ENCODE results near the gene PHF20. TPM values are rescaled to one million over a fixed set of nuclear protein-coding genes. Genes with fewer than 3 reads are reported as not detected.
"Not testable (repeated sequence)": the region's sequence is repeated elsewhere in the genome, so short reads cannot be mapped to it uniquely, and the experiment has no call there.

PHF20 gene
- polyA plus RNA-seq, 1 donor (not counting 4 experiments of a cell fraction or from before 2014, with no cell fraction given): 31.9 TPM

DNA sequence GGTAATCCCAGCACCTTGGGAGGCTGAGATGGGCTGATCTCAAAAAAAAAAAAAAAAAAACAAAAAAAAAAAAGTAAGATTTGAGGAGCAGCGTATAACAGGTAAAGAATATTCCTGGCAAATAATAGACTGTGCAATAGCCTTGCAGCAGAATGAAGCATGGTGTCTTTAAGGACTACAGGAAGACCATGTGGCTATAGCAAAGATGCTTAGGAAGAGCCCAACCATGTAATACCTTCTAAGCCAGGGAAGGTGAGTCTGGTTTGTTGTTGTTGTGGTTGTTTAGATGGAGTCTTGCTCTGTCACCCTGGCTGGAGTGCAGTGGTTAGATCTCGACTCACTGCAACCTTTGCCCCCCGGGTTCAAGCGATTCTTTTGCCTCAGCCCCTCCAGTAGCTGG lies 15.4 kb upstream of the PHF20 start:
- no peak overlapping the region for H3K4me3 ChIP-seq (ENCODE audit: control insufficient read depth in 2 of 3, extremely low read depth in 1 of 3, insufficient read depth in 2 of 3, low read depth in 1 of 3, low read length in 3 of 3)
- H3K4me1 ChIP-seq (ENCODE audit: control insufficient read depth, extremely low read depth, insufficient read depth, low read length): peaks cover 7% of the 10 kb centered on the region
- TF ChIP-seq CTCF (optimal IDR thresholded peaks at IDR 0.05 in 1 of 3, IDR thresholded peaks at IDR 0.05 in 1 of 3, conservative IDR thresholded peaks at IDR 0.05 in 1 of 3; ENCODE audit: extremely low read depth in 1 of 3, insufficient read depth in 2 of 3, low read length in 3 of 3) (no peak), EZH2 (IDR thresholded peaks at IDR 0.05; ENCODE audit: low read length) (no peak)
- no peaks in the 10 kb centered on the region for H3K9me3 ChIP-seq (ENCODE audit: control insufficient read depth, low read depth, low read length)
- dilution Hi-C loops (cut with MboI; ENCODE audit: extremely low pct_ligation_motif_present, low sequenced_read_pairs): no loop called here
- no peak overlapping the region for H3K9ac ChIP-seq (ENCODE audit: control insufficient read depth, extremely low read depth, insufficient read depth, low read length)
- H3K79me2 ChIP-seq (ENCODE audit: control insufficient read depth, insufficient read depth, low read length): no peaks in the 10 kb centered on the region
- no peak overlapping the region for H2AFZ ChIP-seq (ENCODE audit: control insufficient read depth, low read length)
- no peaks in the 10 kb centered on the region for H4K20me1 ChIP-seq (ENCODE audit: control insufficient read depth, extremely low read depth, insufficient read depth, low read length)
- no peaks in the 10 kb centered on the region for H3K9me1 ChIP-seq (ENCODE audit: control insufficient read depth, extremely low read depth, insufficient read depth, low read length)
- H3K27me3 ChIP-seq (ENCODE audit: control insufficient read depth, extremely low read depth, insufficient read depth, low read length): no peaks in the 10 kb centered on the region
- FAIRE-seq (no peak), DNase-seq (ENCODE audit: low read depth, low spot score) (no peak)
- no peak overlapping the region for H3K4me2 ChIP-seq (ENCODE audit: control insufficient read depth, extremely low read depth, insufficient read depth, low read depth, low read length)
- H3K36me3 ChIP-seq (ENCODE audit: control insufficient read depth in 2 of 2, extremely low read depth in 1 of 2, insufficient read depth in 2 of 2, low read length in 2 of 2): no peaks in the 10 kb centered on the region
- no peak overlapping the region for H3K27ac ChIP-seq (ENCODE audit: control insufficient read depth, insufficient read depth, low read length)

GRCh38 chr20:35757098-35757705 lies 14.6 kb upstream of the PHF20 start:
- dilution Hi-C loops (cut with MboI; ENCODE audit: extremely low pct_ligation_motif_present, low sequenced_read_pairs): no loop called here
- H3K9me3 ChIP-seq (ENCODE audit: control insufficient read depth, low read depth, low read length): no peaks in the 10 kb centered on the region
- TF ChIP-seq CTCF (optimal IDR thresholded peaks at IDR 0.05 in 1 of 3, IDR thresholded peaks at IDR 0.05 in 1 of 3, conservative IDR thresholded peaks at IDR 0.05 in 1 of 3; ENCODE audit: extremely low read depth in 1 of 3, insufficient read depth in 2 of 3, low read length in 3 of 3): no peak
- H3K9me1 ChIP-seq (ENCODE audit: control insufficient read depth, extremely low read depth, insufficient read depth, low read length): no peaks in the 10 kb centered on the region
- DNase-seq (ENCODE audit: low read depth, low spot score): no peak
- H3K9ac ChIP-seq (ENCODE audit: control insufficient read depth, extremely low read depth, insufficient read depth, low read length): no peak overlapping the region
- no peaks in the 10 kb centered on the region for H4K20me1 ChIP-seq (ENCODE audit: control insufficient read depth, extremely low read depth, insufficient read depth, low read length)
- FAIRE-seq: no peak
- H3K4me1 ChIP-seq (ENCODE audit: control insufficient read depth, extremely low read depth, insufficient read depth, low read length): peaks cover 9% of the 10 kb centered on the region
- no peaks in the 10 kb centered on the region for H3K36me3 ChIP-seq (ENCODE audit: control insufficient read depth in 2 of 2, extremely low read depth in 1 of 2, insufficient read depth in 2 of 2, low read length in 2 of 2)
- no peaks in the 10 kb centered on the region for H3K79me2 ChIP-seq (ENCODE audit: control insufficient read depth, insufficient read depth, low read length)
- H3K27me3 ChIP-seq (ENCODE audit: control insufficient read depth, extremely low read depth, insufficient read depth, low read length): no peaks in the 10 kb centered on the region
- H2AFZ ChIP-seq (ENCODE audit: control insufficient read depth, low read length): no peak overlapping the region
- H3K27ac ChIP-seq (ENCODE audit: control insufficient read depth, insufficient read depth, low read length): no peak overlapping the region
- H3K4me2 ChIP-seq (ENCODE audit: control insufficient read depth, extremely low read depth, insufficient read depth, low read depth, low read length): no peak overlapping the region
- H3K4me3 ChIP-seq (ENCODE audit: control insufficient read depth in 2 of 3, extremely low read depth in 1 of 3, insufficient read depth in 2 of 3, low read depth in 1 of 3, low read length in 3 of 3): no peak overlapping the region

DNA sequence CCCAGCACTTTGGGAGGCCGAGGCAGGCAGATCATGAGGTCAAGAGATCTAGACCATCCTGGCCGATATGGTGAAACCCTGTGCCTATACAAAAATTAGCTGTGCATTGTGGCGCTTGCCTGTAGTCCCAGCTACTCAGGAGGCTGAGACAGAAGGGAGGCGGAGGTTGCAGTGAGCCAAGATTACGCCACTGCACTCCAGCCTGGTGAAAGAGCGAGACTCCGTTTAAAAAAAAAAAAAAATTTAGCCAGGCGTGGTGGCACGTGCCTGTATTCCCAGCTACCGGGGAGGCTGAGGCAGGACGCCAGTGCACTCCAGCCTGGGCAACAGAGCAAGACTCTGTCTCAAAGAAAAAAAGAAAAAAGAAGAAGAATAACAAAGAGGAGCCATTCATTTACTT lies 10.3 kb upstream of the PHF20 start:
- H4K20me1 ChIP-seq (ENCODE audit: control insufficient read depth, extremely low read depth, insufficient read depth, low read length); FAIRE-seq; H3K9ac ChIP-seq (ENCODE audit: control insufficient read depth, extremely low read depth, insufficient read depth, low read length); H3K27me3 ChIP-seq (ENCODE audit: control insufficient read depth, extremely low read depth, insufficient read depth, low read length); DNase-seq (ENCODE audit: low read depth, low spot score); H3K4me3 ChIP-seq (ENCODE audit: control insufficient read depth in 2 of 3, extremely low read depth in 1 of 3, insufficient read depth in 2 of 3, low read depth in 1 of 3, low read length in 3 of 3); H3K36me3 ChIP-seq (ENCODE audit: control insufficient read depth in 2 of 2, extremely low read depth in 1 of 2, insufficient read depth in 2 of 2, low read length in 2 of 2); H3K4me2 ChIP-seq (ENCODE audit: control insufficient read depth, extremely low read depth, insufficient read depth, low read depth, low read length); dilution Hi-C loops (cut with MboI; ENCODE audit: extremely low pct_ligation_motif_present, low sequenced_read_pairs); H3K9me1 ChIP-seq (ENCODE audit: control insufficient read depth, extremely low read depth, insufficient read depth, low read length); H3K27ac ChIP-seq (ENCODE audit: control insufficient read depth, insufficient read depth, low read length); H3K9me3 ChIP-seq (ENCODE audit: control insufficient read depth, low read depth, low read length); H2AFZ ChIP-seq (ENCODE audit: control insufficient read depth, low read length); H3K79me2 ChIP-seq (ENCODE audit: control insufficient read depth, insufficient read depth, low read length): not testable (repeated sequence)
- peaks cover 13% of the 10 kb centered on the region for H3K4me1 ChIP-seq (ENCODE audit: control insufficient read depth, extremely low read depth, insufficient read depth, low read length)
